Peyer's patch (tissue), 4 donors: ENCODE measurements around the gene NFASC. TPM values are rescaled to one million over a fixed set of nuclear protein-coding genes. Genes with fewer than 3 reads are reported as not detected.

Experiments
- DNase-seq, 3 donors: peaks; one replicate each; pipeline ENCODE4 v3.0.0-alpha.2; 2017 to 2019
- H3K27ac ChIP-seq, 4 donors: fragments of 200-600 bp; sonication (generic); one replicate each; pipeline ENCODE4 v1.5.1; 2016 to 2019
- H3K27me3 ChIP-seq, 2 donors: fragments of 200-600 bp; sonication (generic); one replicate each; pipeline ENCODE4 v1.5.1; 2019
- H3K36me3 ChIP-seq, 3 donors: fragments of 200-600 bp; sonication (generic); one replicate each; pipeline ENCODE4 v1.5.1; 2016 to 2019
- H3K4me1 ChIP-seq, 4 donors: fragments of 200-600 bp; sonication (generic); one replicate each; pipeline ENCODE4 v1.5.1; 2016 to 2019
- H3K4me3 ChIP-seq, 4 donors: fragments of 200-600 bp; sonication (generic); 1 replicate in 3 of 4; 2 replicates in 1 of 4; pipeline ENCODE4 v1.5.1; 2016 to 2019; ENCODE audit warnings: mild to moderate bottlenecking in 1 of 4
- H3K9me3 ChIP-seq, 4 donors: fragments of 200-600 bp; sonication (generic); one replicate each; pipeline ENCODE4 v1.5.1; 2016 to 2019; ENCODE audit warnings: mild to moderate bottlenecking in 1 of 4
- CTCF ChIP-seq, 6 experiments: fragments of 450-650 bp in 4 of 6; fragments of 200-600 bp in 2 of 6; sonication (generic) in 1 of 6; IDR thresholded peaks; one replicate each; pipeline ENCODE4 v1.5.1; 2017 to 2019; ENCODE audit warnings: antibody characterized with exemption in 6 of 6, mild to moderate bottlenecking in 3 of 6, moderate library complexity in 1 of 6
- POLR2A ChIP-seq, 2 donors: fragments of 450-650 bp; IDR thresholded peaks; one replicate each; pipeline ENCODE4 v1.5.1; 2017; ENCODE audit warnings: antibody characterized with exemption in 2 of 2, mild to moderate bottlenecking in 2 of 2, moderate library complexity in 2 of 2
- total RNA-seq, 4 donors: library from RNA; depleted of rRNA; stranded (reverse); fragments of >200 nt; gene quantifications; one replicate each; pipeline ENCODE4 v1.1.0, GENCODE V29; 2016

NFASC gene
- total RNA-seq, 4 donors from 2014 or later: 3.2 to 90.0 (median 13.2) TPM

GRCh38 chr1:204888294-204888693 lies 17.6 kb downstream of the NFASC start:
- Histone ChIP-seq H3K27ac (peak overlapping the region in 1 of 4 donors; percentile 2), H3K36me3 (no peaks in the 10 kb centered on the region), H3K9me3 (no peaks in the 10 kb centered on the region), H3K4me3 (no peak overlapping the region), H3K4me1 (peaks cover 0 to 8% (median 0%) of the 10 kb centered on the region in 4 donors), H3K27me3 (no peaks in the 10 kb centered on the region)
- no peak for TF ChIP-seq CTCF (IDR thresholded peaks at IDR 0.05)
- TF ChIP-seq POLR2A (IDR thresholded peaks at IDR 0.05): no peak
- no peak for DNase-seq

- H3K4me3 ChIP-seq: no peak overlapping the region
- H3K9me3 ChIP-seq: no peaks in the 10 kb centered on the region
- H3K27ac ChIP-seq: no peak overlapping the region
- H3K36me3 ChIP-seq: no peaks in the 10 kb centered on the region
- no peak for TF ChIP-seq CTCF (IDR thresholded peaks at IDR 0.05)
- TF ChIP-seq POLR2A (IDR thresholded peaks at IDR 0.05): no peak
- no peaks in the 10 kb centered on the region for H3K27me3 ChIP-seq
- no peak for DNase-seq
- peaks cover 0 to 8% (median 0%) of the 10 kb centered on the region in 4 donors for H3K4me1 ChIP-seq
These were observed 19.2 kb downstream of the NFASC start for GRCh38 chr1:204889681-204890383.

GRCh38 chr1:204891860-204892259 lies 21.2 kb downstream of the NFASC start:
- no peaks in the 10 kb centered on the region for H3K27me3 ChIP-seq
- no peaks in the 10 kb centered on the region for H3K9me3 ChIP-seq
- no peak for TF ChIP-seq CTCF (IDR thresholded peaks at IDR 0.05)
- no peak for TF ChIP-seq POLR2A (IDR thresholded peaks at IDR 0.05)
- no peak for DNase-seq
- no peaks in the 10 kb centered on the region for H3K36me3 ChIP-seq
- no peak overlapping the region for H3K27ac ChIP-seq
- no peak overlapping the region for H3K4me3 ChIP-seq
- no peaks in the 10 kb centered on the region for H3K4me1 ChIP-seq

GRCh38 chr1:204894031-204894430 lies 23.4 kb downstream of the NFASC start:
- no peaks in the 10 kb centered on the region for H3K36me3 ChIP-seq
- H3K27ac ChIP-seq: no peak overlapping the region
- no peak for DNase-seq
- no peak overlapping the region for H3K4me3 ChIP-seq
- TF ChIP-seq POLR2A (IDR thresholded peaks at IDR 0.05) (no peak), CTCF (IDR thresholded peaks at IDR 0.05) (no peak)
- H3K27me3 ChIP-seq: no peaks in the 10 kb centered on the region
- H3K9me3 ChIP-seq: no peaks in the 10 kb centered on the region
- no peaks in the 10 kb centered on the region for H3K4me1 ChIP-seq

- TF ChIP-seq POLR2A (IDR thresholded peaks at IDR 0.05) (no peak), CTCF (IDR thresholded peaks at IDR 0.05) (no peak)
- no peaks in the 10 kb centered on the region for H3K36me3 ChIP-seq
- no peaks in the 10 kb centered on the region for H3K27me3 ChIP-seq
- no peak overlapping the region for H3K4me3 ChIP-seq
- no peaks in the 10 kb centered on the region for H3K4me1 ChIP-seq
- no peak for DNase-seq
- H3K27ac ChIP-seq: no peak overlapping the region
- no peaks in the 10 kb centered on the region for H3K9me3 ChIP-seq
These were observed 23.9 kb downstream of the NFASC start for GRCh38 chr1:204894606-204895005.
